ENCODE results near the gene EIF2S3.

DNA sequence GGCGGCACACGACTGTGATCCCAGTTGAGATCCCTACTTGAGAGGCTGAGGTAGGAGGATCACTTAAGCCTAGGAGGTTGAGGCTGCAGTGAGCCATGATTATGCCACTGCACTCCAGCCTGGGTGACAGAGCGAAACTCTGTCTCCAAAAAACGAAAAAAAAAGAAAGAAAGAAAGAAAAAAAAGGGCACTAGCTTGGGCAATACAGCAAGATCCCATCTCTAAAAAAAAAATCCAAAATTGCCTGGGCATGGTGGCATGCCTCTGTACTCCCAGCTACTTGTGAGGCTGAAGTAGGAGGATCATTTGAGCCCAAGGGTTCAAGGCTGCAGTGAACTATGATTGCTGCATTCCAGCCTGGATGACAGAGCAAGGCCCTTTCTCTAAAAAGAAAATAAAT, 17.0 kb upstream of the EIF2S3 start:
- no peak for TF ChIP-seq NFYB (IDR thresholded peaks at IDR 0.05; ENCODE audit: insufficient read depth, low read depth, low read length)
- TF ChIP-seq ZNF24 (IDR thresholded peaks at IDR 0.05), result no peak
- no peak for TF ChIP-seq RUNX3 (IDR thresholded peaks at IDR 0.05; ENCODE audit: low read length)
- no peak for TF ChIP-seq SP1 (IDR thresholded peaks at IDR 0.05; ENCODE audit: low read depth, low read length)
